ENCODE data around the gene LPP.

DNA sequence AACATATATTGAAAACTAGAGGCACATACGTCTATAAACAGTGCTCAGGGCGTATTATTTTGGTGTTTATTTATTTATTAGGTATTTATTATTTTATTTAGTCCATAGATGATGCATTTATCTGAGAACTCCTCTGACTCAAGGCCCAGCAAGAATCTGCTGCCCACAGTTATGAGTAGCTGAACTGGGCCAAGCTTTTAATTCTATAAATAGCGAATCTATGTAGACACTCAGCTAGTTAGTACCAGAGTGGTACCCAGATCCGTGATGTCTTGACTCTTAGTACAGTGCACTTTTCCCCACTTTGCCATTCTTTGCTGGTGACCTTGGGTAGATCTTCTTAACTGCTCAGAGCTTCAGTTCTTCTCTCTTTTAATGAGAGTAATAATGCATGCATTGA lies 647.4 kb downstream of the LPP start:
- TF ChIP-seq POLR2A (IDR thresholded peaks at IDR 0.05) (no peak), POLR2AphosphoS5 (IDR thresholded peaks at IDR 0.05) (no peak)
- TF ChIP-seq, protein P1, sequence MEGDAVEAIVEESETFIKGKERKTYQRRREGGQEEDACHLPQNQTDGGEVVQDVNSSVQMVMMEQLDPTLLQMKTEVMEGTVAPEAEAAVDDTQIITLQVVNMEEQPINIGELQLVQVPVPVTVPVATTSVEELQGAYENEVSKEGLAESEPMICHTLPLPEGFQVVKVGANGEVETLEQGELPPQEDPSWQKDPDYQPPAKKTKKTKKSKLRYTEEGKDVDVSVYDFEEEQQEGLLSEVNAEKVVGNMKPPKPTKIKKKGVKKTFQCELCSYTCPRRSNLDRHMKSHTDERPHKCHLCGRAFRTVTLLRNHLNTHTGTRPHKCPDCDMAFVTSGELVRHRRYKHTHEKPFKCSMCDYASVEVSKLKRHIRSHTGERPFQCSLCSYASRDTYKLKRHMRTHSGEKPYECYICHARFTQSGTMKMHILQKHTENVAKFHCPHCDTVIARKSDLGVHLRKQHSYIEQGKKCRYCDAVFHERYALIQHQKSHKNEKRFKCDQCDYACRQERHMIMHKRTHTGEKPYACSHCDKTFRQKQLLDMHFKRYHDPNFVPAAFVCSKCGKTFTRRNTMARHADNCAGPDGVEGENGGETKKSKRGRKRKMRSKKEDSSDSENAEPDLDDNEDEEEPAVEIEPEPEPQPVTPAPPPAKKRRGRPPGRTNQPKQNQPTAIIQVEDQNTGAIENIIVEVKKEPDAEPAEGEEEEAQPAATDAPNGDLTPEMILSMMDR (IDR thresholded peaks at IDR 0.05) = no peak
